HG03575 (cell line): ENCODE measurements around the gene FUBP1.
A peak's percentile ranks its signal among the peaks of the same experiment; 100 is the strongest.
"Not testable (repeated sequence)": the region's sequence is repeated elsewhere in the genome, so short reads cannot be mapped to it uniquely, and the experiment has no call there.

Experiments used
- ATAC-seq: cut with Tn5 transposase; IDR thresholded peaks from one replicate; pipeline ENCODE4 v1.9.1; 2021; ENCODE audit not compliant: unreplicated experiment, insufficient number of reproducible peaks, low FRiP score; ENCODE audit errors: extremely low read depth

The FUBP1 gene

DNA sequence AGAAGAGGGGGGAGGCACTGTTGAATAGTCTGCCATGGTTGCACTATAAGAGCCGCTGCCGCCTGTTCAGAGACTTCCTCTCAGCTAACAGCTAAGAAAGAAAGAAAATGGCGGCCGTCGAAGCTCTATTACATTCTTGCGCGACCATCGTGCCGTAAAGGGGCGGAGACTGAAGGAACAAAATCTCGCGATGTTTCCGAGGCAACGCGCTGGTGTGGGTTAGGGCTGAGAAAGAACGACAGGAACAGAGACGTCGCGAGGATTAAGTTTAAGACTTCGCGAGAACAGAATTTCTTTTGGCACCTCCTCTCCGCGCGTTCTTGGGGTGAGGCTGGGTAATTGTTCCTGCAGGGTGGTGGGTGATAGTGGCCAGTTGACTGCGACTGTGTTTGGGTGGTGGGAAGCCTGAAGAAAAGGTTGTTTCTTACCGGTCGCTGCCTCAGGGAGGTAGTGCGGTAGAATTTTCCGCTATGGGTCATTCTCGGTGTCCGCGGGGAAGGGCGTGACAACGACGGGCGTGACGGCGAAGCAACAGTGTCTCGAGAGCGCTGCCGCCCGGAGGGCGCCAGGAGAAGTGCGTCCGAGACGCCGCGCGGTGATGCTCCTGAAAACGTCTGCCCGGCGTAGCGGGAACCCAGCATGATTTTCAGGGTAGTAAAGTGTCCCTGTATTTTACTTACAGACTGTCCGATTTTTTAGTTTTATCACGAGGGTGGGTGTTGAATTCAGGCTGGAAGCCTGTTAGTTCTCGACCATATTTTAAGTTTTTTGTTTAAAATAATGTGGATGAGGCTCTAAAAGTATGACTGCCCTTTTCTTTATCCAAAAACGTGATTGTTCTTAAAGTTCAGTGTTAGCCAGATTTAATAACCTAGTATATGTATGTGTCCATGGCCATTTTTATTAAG lies at the start of gene FUBP1:
FUBP1 (minus strand) TSS at position 104 of the 908 bp plus-strand sequence; CDS start at position 36, 68 bp downstream.
- ATAC-seq: peak; percentile 54

DNA sequence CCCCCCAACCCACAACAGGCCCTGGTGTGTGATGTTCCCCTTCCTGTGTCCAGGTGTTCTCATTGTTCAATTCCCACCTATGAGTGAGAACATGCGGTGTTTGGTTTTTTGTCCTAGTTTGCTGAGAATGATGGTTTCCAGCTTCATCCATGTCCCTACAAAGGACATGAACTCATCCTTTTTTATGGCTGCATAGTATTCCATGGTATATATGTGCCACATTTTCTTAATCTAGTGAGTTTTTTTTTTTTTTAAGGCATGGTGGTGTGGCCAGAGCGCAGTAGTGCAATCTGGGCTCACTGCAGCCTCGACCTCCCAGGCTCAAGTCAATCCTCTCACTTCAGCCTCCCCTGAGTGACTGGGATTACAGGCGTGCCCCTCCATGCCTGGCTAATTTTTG lies 42.3 kb upstream of the FUBP1 start:
- ATAC-seq: not testable (repeated sequence)

- no peak for ATAC-seq
These were observed 40.2 kb upstream of the FUBP1 start for GRCh38 chr1:78019024-78019423.

DNA sequence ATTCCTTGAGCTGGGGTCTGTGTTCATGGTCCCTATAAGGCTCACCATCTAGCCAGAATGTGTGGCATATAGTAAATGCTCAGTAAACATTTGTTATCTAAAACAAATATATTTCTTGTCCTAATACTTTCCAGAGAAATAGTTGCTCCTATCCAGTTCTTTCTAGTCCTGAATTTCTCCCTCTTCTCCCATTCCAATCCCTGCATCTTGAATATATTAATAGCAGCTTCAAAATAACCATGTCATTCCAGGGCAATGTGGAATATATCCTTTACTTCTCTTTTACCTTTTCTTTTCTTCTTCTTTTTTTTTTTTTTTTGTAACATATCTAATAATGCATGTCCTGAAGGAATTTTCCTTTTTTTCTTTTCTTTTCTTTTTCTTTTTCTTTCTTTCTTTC lies 36.3 kb upstream of the FUBP1 start:
- ATAC-seq: no peak

GRCh38 chr1:78011050-78011449 lies 32.2 kb upstream of the FUBP1 start:
- ATAC-seq: no peak

GRCh38 chr1:78009836-78010235 lies 31.0 kb upstream of the FUBP1 start:
- ATAC-seq: no peak

DNA sequence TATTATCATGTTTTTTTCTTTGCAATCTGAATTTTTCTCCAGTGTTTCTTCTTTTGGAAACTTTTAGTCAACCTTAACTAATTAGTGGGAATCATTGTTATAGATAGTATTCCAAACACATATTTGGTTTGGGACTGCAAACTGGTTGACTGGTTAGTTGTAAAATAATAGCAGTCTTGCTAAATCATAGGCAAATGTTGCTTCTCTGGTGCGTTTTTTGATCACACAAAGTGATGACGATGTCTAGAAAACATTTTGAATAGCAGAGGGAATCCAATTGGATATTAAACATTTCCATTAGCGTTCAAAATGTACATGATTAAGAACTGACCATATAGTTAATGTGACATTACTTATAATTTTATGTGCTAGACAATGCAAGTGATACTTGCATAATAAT lies 30.4 kb upstream of the FUBP1 start:
- ATAC-seq: no peak

- no peak for ATAC-seq
These were observed 28.9 kb upstream of the FUBP1 start for GRCh38 chr1:78007677-78008341.

DNA sequence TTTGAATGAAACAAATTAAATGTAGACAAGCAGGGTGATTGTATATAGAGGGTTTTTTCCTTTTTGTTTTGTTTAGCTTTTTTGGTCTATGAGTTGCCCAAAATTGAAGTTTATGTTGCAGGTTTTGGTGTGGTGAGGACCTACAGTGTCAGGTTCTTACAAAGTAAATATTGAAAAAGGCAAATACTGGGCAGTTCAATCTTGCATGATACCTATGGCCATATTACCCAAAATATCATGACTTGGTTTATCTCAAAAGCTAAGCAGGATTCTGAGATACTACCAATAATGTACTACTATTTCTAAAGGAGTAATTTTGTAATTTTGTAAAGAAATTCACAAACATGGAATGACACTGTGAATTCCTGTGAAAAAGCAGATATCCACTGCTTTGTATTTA lies 27.6 kb upstream of the FUBP1 start:
- no peak for ATAC-seq

DNA sequence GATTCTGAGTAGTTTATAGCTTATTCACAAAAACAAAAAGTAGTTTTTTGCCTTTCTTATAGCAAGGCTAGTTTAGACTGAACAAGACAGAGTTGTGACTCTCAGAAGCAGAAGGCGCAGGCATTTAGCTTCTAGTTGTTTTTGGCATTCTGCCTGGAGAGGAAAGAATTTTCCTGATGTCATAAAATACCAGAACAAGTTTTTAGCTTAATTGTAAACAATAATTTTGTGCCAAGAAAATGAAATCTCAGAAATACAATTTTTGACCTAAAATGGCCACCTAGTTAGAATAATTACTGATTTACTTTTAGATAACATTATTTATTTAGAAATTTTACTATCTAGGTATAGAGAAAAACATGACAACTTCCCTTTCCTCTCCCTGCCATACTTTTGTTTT lies 26.9 kb upstream of the FUBP1 start:
- ATAC-seq: no peak

DNA sequence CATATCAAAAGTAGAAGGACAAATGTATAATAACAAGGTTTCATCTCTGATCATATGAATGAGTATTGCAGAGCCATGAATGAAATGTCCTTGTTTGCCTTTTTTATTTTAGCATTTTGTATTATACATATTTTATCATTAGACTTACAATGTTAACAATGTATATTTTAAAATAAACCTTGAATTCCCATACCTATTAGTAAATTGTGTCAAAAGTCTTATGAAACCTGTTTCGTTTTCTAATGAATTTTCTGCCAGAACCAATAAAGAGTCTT lies 26.5 kb upstream of the FUBP1 start:
- ATAC-seq: no peak

GRCh38 chr1:78004719-78005447 lies 26.0 kb upstream of the FUBP1 start, which contains the start of gene DNAJB4:
Gene DNAJB4, plus strand, starts transcription at chr1:78004939. Its CDS starts 172 bp downstream, at chr1:78005111.
- peak; percentile 99 for ATAC-seq

DNA sequence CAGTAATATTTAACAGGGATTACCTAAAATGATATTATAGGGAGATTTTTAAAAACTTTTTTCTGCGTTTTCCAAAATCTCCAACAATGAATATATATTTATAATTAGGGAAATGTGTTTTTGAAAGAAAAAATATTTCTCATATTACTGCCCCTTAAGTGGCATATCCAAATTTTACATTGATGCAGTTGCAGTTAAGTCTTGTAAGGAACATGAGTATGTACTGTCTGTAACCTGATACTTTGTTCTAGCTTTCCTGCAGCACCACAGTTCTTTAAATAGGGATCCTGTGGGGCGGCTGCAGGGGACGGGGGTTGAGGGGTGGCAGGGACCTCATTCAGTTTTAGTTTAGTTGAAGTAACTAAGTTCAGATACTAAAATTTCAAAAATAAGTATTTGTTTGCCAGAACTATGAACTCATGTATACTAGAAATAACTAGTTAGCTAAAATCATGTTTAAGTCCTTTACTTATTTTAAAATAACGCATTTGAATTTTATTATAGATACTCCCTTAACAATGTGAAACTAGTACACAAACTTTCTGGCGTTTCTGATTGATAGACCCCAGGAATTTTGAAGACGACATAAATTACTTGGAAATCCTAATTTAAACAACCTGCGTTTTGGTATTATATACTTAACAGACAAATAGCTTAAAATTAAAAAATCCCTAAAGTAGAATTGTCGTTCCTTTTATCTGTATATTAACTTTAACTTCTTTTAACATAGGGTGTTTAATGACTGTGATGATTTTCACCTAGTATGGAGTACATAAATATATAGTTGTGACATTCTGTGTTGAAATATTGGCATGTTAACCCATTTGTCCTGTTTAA lies 25.2 kb upstream of the FUBP1 start:
- ATAC-seq: peak; percentile 19

DNA sequence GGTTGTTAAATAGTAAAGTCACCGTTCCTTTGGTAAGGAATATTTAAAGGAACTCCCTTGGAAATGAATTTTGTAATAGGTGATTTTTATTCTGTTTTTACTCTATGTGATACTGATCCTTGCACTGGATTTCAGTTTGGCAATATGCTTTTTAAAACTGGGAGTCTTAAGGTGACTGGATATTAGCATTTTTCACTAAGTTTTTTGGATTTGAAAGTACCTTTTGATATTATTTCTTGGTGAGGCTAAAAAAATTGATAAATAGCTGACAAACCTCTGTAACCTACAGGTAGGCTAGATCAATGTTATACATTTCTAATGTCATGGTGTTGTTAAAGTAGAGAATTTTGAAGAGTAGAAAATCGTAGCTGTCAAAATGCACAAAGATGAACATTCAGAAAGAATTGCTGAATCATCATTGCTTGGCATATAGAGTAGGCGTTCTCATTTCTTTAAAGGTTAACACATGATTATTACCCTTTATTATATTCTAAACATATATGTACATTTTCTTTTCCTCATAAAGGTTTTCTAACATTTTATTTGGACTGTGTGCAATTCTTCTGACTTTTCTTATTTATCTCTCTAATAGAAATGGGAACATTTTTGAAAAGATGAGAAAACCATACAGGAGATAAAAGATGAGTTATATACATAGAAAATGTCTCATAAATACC lies 24.3 kb upstream of the FUBP1 start:
- ATAC-seq: no peak

DNA sequence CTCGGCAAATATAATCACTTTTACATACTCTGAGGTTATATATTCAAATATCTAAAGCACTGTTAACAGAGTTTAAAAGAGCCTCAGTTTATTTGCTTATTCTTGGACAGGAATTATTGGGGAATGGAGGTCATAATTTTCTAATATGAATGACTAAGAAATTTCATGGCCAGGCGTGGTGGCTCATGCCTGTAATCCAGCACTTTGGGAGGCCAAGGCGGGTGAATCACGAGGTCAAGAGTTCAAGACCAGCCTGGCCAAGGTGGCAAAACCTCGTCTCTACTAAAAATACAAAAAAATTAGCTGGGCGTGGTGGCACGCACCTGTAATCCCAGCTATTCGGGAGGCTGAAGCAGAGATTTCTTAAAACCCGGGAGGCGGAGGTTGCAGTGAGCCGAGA lies 21.7 kb upstream of the FUBP1 start:
- not testable (repeated sequence) for ATAC-seq

GRCh38 chr1:77996734-77997133 lies 17.9 kb upstream of the FUBP1 start:
- no peak for ATAC-seq

DNA sequence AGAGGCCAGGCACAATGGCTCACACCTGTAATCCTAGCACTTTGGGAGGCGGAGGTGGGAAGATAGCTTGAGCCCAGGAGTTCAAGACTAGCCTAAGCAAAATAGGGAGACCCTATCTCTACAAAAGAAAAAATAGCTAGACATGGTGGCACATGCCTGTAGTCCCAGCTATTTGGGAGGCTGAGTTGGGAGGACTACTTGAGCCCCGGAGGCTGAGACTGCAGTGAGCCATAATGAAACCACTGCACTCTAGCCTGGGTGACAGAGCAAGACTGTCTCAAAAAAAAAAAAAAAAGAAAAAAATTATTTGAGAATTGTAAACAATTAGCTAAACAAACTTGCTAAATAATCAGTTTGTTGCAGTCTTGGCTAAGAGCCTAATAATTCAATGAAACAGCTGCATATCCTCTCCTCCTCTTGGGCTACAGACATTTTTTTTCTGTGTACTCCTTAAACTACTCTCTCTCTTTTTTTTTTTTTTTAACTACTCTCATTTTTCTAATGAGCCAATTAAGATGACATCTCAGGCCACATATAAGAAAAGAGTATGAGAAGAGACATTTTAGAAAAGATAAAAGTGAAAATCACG lies 15.3 kb upstream of the FUBP1 start:
- ATAC-seq: no peak

DNA sequence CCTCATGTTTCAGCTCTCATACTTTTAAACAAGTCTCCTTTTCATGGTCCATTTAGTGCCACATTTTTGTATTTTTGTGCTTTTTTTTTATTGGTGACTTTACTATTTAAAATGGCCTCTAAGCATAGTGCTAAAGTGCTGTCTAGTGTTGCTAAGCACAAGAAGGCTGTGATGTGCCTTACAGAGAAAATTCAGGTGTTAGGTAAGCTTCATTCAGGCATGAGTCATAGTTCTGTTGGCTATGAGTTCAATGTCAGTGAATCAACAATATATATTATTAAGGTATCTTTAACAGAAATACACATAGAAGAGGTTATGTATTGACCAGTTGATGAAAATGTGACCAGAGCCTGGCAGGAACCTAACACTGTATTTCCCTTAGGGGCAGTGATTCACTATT lies 12.8 kb upstream of the FUBP1 start:
- no peak for ATAC-seq
